MM.1S (cell line): ENCODE data around the gene HIPK3.
"Not testable (repeated sequence)": the region's sequence is repeated elsewhere in the genome, so short reads cannot be mapped to it uniquely, and the experiment has no call there.

Experiments
- DNase-seq: peaks from one replicate; pipeline ENCODE4 v3.0.0-alpha.2; 2015
- H2AFZ ChIP-seq: fragments of 300-600 bp; sonication (generic); 2 replicates; pipeline ENCODE4 v1.6.0; 2016; ENCODE audit warnings: antibody characterized with exemption, low read length
- H3F3A ChIP-seq: fragments of 300-600 bp; sonication (generic); 2 replicates; pipeline ENCODE4 v1.6.1; 2016; ENCODE audit warnings: mild to moderate bottlenecking, antibody characterized with exemption, low read length, moderate library complexity, mixed read lengths; ENCODE audit not compliant: insufficient read depth
- H3K27ac ChIP-seq: fragments of 300-600 bp; sonication (generic); 2 replicates; pipeline ENCODE4 v1.5.1; 2016; ENCODE audit warnings: mild to moderate bottlenecking, low read length
- H3K27me3 ChIP-seq: fragments of 300-600 bp; sonication (generic); replicated peaks from 2 replicates; pipeline ENCODE4 v1.6.0; 2016; ENCODE audit warnings: low read length; ENCODE audit not compliant: insufficient read depth
- H3K36me3 ChIP-seq: fragments of 300-600 bp; sonication (generic); replicated peaks from 2 replicates; pipeline ENCODE4 v1.6.1; 2016; ENCODE audit warnings: mild to moderate bottlenecking, low read length, mixed read lengths; ENCODE audit not compliant: insufficient read depth
- H3K4me1 ChIP-seq: fragments of 300-600 bp; sonication (generic); 2 replicates; pipeline ENCODE4 v1.6.1; 2016; ENCODE audit warnings: low read length, mixed read lengths
- H3K4me2 ChIP-seq: fragments of 300-600 bp; sonication (generic); 2 replicates; pipeline ENCODE4 v1.6.0; 2016; ENCODE audit warnings: low read depth, low read length
- H3K4me3 ChIP-seq: fragments of 300-600 bp; sonication (generic); 2 replicates; pipeline ENCODE4 v1.5.1; 2016; ENCODE audit warnings: low read length, mixed read lengths
- H3K79me2 ChIP-seq: fragments of 300-600 bp; sonication (generic); 2 replicates; pipeline ENCODE4 v1.6.1; 2016; ENCODE audit warnings: mixed run types, low read length, mixed read lengths
- H3K9ac ChIP-seq: fragments of 300-600 bp; sonication (generic); 2 replicates; pipeline ENCODE4 v1.6.1; 2016; ENCODE audit warnings: low read length, mixed read lengths
- H3K9me2 ChIP-seq: fragments of 300-600 bp; sonication (generic); replicated peaks from 2 replicates; pipeline ENCODE4 v1.6.1; 2016; ENCODE audit warnings: mild to moderate bottlenecking, low read length, mixed read lengths; ENCODE audit not compliant: insufficient read depth
- H3K9me3 ChIP-seq: fragments of 300-600 bp; sonication (generic); replicated peaks from 2 replicates; pipeline ENCODE4 v1.6.1; 2016; ENCODE audit warnings: mild to moderate bottlenecking, low read length, mixed read lengths; ENCODE audit not compliant: insufficient read depth
- H4K20me1 ChIP-seq: fragments of 300-600 bp; sonication (generic); 2 replicates; pipeline ENCODE4 v1.6.1; 2016; ENCODE audit warnings: mild to moderate bottlenecking, low read length, moderate library complexity, mixed read lengths; ENCODE audit not compliant: insufficient read depth
- CTCF ChIP-seq: fragments of 300-600 bp; sonication (generic); IDR thresholded peaks from 2 replicates; pipeline ENCODE4 v1.5.1; 2016; ENCODE audit warnings: antibody characterized with exemption, low read length, mixed read lengths
- EZH2 ChIP-seq: fragments of 300-600 bp; sonication (generic); optimal IDR thresholded peaks from 2 replicates; pipeline ENCODE3; 2017; ENCODE audit warnings: low read depth, mild to moderate bottlenecking, antibody characterized with exemption, low read length, mixed read lengths
- EZH2phosphoT487 ChIP-seq: fragments of 300-600 bp; sonication (generic); IDR thresholded peaks from 2 replicates; pipeline ENCODE4 v1.6.1; 2018; ENCODE audit warnings: antibody characterized with exemption, low read length

HIPK3 gene

GRCh38 chr11:33360642-33361041 lies 103.5 kb downstream of the HIPK3 start:
- DNase-seq, result no peak
- Histone ChIP-seq H4K20me1 (no peaks in the 10 kb centered on the region), H3K9ac (no peak overlapping the region), H3K4me3 (no peak overlapping the region), H3K79me2 (no peaks in the 10 kb centered on the region), H3K9me3 (no peaks in the 10 kb centered on the region), H3K36me3 (no peaks in the 10 kb centered on the region), H3K9me2 (no peaks in the 10 kb centered on the region), H3K4me1 (peaks cover 9% of the 10 kb centered on the region), H3K27ac (no peak overlapping the region), H3K4me2 (no peak overlapping the region), H3F3A (no peaks in the 10 kb centered on the region), H2AFZ (no peak overlapping the region), H3K27me3 (no peaks in the 10 kb centered on the region)
- no peak for TF ChIP-seq EZH2

- H3K4me2 ChIP-seq, result peak overlapping the region; percentile 36; the same call in 1 of the 2 replicates
- peaks cover 9% of the 10 kb centered on the region for H3K4me1 ChIP-seq
- H3K36me3 ChIP-seq, result no peaks in the 10 kb centered on the region
- 0 out of 2 replicates have a peak overlapping the region, but pooled peaks have one; percentile 0 for H2AFZ ChIP-seq
- H3K9ac ChIP-seq, result no peak overlapping the region
- H3K9me3 ChIP-seq, result no peaks in the 10 kb centered on the region
- peak; percentile 73 for DNase-seq
- H3F3A ChIP-seq, result no peaks in the 10 kb centered on the region
- no peaks in the 10 kb centered on the region for H3K79me2 ChIP-seq
- H3K4me3 ChIP-seq, result no peak overlapping the region
- no peaks in the 10 kb centered on the region for H3K9me2 ChIP-seq
- H4K20me1 ChIP-seq, result no peaks in the 10 kb centered on the region
- H3K27me3 ChIP-seq, result no peaks in the 10 kb centered on the region
- TF ChIP-seq EZH2 (no peak), CTCF (peak; percentile 54), EZH2phosphoT487 (no peak)
- no peak overlapping the region for H3K27ac ChIP-seq
These were observed 105.1 kb downstream of the HIPK3 start for GRCh38 chr11:33362051-33362910.

- Histone ChIP-seq H3K9me2 (no peaks in the 10 kb centered on the region), H3K4me3 (no peak overlapping the region), H3K36me3 (no peaks in the 10 kb centered on the region), H3K4me2 (no peak overlapping the region), H3K9me3 (no peaks in the 10 kb centered on the region), H3K27ac (no peak overlapping the region), H3K4me1 (peaks cover 3% of the 10 kb centered on the region; the same call in 1 of the 2 replicates), H4K20me1 (no peaks in the 10 kb centered on the region), H3F3A (no peaks in the 10 kb centered on the region), H2AFZ (no peak overlapping the region), H3K27me3 (no peaks in the 10 kb centered on the region), H3K79me2 (no peaks in the 10 kb centered on the region), H3K9ac (no peak overlapping the region)
- DNase-seq, result no peak
- TF ChIP-seq CTCF, result no peak
- TF ChIP-seq EZH2phosphoT487, result no peak
- TF ChIP-seq EZH2, result no peak
These were observed 109.7 kb downstream of the HIPK3 start for GRCh38 chr11:33366918-33367317.

- H3F3A ChIP-seq, H3K9me2 ChIP-seq, DNase-seq, H3K4me3 ChIP-seq, H3K9ac ChIP-seq, H3K4me2 ChIP-seq, H3K79me2 ChIP-seq, H3K36me3 ChIP-seq, H4K20me1 ChIP-seq, H3K4me1 ChIP-seq, H3K27me3 ChIP-seq, H3K27ac ChIP-seq, H3K9me3 ChIP-seq, H2AFZ ChIP-seq: not testable (repeated sequence)
These were observed 111.3 kb downstream of the HIPK3 start for GRCh38 chr11:33368475-33368874.
